ENCODE results near the gene PSME1. TPM values are rescaled to one million over a fixed set of nuclear protein-coding genes. Genes with fewer than 3 reads are reported as not detected.
A peak's percentile ranks its signal among the peaks of the same experiment; 100 is the strongest.

The PSME1 gene
- total and polyA plus RNA-seq, 2 of the 13 experiments (the other 11 are each of a cell fraction or from before 2014, with no cell fraction given), result 159 to 608 TPM

- TF ChIP-seq ZFP36 (IDR thresholded peaks at IDR 0.05; ENCODE audit: borderline replicate concordance, low read depth, low read length, partially characterized antibody), result no peak
- peak; percentile 76; the same call in 1 of the 2 replicates for TF ChIP-seq ZNF124 (CRISPR knock-in tag; IDR thresholded peaks at IDR 0.05)
- TF ChIP-seq, protein P1, sequence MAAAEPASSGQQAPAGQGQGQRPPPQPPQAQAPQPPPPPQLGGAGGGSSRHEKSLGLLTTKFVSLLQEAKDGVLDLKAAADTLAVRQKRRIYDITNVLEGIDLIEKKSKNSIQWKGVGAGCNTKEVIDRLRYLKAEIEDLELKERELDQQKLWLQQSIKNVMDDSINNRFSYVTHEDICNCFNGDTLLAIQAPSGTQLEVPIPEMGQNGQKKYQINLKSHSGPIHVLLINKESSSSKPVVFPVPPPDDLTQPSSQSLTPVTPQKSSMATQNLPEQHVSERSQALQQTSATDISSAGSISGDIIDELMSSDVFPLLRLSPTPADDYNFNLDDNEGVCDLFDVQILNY (CRISPR knock-in tag; conservative IDR thresholded peaks at IDR 0.05), result no peak
- TF ChIP-seq, protein P2, sequence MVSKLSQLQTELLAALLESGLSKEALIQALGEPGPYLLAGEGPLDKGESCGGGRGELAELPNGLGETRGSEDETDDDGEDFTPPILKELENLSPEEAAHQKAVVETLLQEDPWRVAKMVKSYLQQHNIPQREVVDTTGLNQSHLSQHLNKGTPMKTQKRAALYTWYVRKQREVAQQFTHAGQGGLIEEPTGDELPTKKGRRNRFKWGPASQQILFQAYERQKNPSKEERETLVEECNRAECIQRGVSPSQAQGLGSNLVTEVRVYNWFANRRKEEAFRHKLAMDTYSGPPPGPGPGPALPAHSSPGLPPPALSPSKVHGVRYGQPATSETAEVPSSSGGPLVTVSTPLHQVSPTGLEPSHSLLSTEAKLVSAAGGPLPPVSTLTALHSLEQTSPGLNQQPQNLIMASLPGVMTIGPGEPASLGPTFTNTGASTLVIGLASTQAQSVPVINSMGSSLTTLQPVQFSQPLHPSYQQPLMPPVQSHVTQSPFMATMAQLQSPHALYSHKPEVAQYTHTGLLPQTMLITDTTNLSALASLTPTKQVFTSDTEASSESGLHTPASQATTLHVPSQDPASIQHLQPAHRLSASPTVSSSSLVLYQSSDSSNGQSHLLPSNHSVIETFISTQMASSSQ (IDR thresholded peaks at IDR 0.05; ENCODE audit: low read depth), result no peak
- TF ChIP-seq, protein P2 (CRISPR knock-in tag; IDR thresholded peaks at IDR 0.05; ENCODE audit: borderline replicate concordance), result no peak
- no peak; the same call in 1 of the 2 replicates for TF ChIP-seq ZBTB3 (CRISPR knock-in tag; IDR thresholded peaks at IDR 0.05; ENCODE audit: borderline replicate concordance, low read depth)
- peak; percentile 55 for TF ChIP-seq SKI (IDR thresholded peaks at IDR 0.05; ENCODE audit: partially characterized antibody)
- TF ChIP-seq ARID5B (CRISPR knock-in tag; IDR thresholded peaks at IDR 0.05), result peak; percentile 71
- peak; percentile 99 for TF ChIP-seq ESRRA (CRISPR knock-in tag; IDR thresholded peaks at IDR 0.05; ENCODE audit: low read depth)
- peak; percentile 62; the same call in 1 of the 2 replicates for TF ChIP-seq TARDBP (CRISPR knock-in tag; IDR thresholded peaks at IDR 0.05)
- peak; percentile 83 for TF ChIP-seq SALL1 (CRISPR knock-in tag; IDR thresholded peaks at IDR 0.05)
- TF ChIP-seq, protein P3, sequence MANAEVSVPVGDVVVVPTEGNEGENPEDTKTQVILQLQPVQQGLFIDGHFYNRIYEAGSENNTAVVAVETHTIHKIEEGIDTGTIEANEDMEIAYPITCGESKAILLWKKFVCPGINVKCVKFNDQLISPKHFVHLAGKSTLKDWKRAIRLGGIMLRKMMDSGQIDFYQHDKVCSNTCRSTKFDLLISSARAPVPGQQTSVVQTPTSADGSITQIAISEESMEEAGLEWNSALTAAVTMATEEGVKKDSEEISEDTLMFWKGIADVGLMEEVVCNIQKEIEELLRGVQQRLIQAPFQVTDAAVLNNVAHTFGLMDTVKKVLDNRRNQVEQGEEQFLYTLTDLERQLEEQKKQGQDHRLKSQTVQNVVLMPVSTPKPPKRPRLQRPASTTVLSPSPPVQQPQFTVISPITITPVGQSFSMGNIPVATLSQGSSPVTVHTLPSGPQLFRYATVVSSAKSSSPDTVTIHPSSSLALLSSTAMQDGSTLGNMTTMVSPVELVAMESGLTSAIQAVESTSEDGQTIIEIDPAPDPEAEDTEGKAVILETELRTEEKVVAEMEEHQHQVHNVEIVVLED (CRISPR knock-in tag; IDR thresholded peaks at IDR 0.05; ENCODE audit: borderline replicate concordance), result no peak
- 0 out of 2 replicates have a peak, but pooled peaks have one; percentile 49 for TF ChIP-seq GABPB1 (CRISPR knock-in tag; IDR thresholded peaks at IDR 0.05)
- peak; percentile 57 for TF ChIP-seq ZBTB7B (CRISPR knock-in tag; IDR thresholded peaks at IDR 0.05)
- TF ChIP-seq FOXA3 (CRISPR knock-in tag; IDR thresholded peaks at IDR 0.05), result peak; percentile 54
- TF ChIP-seq ZIK1 (CRISPR knock-in tag; IDR thresholded peaks at IDR 0.05; ENCODE audit: borderline replicate concordance, low read depth), result peak; percentile 68
- peak; percentile 50; the same call in 1 of the 2 replicates for TF ChIP-seq ZNF598 (CRISPR knock-in tag; IDR thresholded peaks at IDR 0.05; ENCODE audit: borderline replicate concordance)
- TF ChIP-seq PAF1 (CRISPR knock-in tag; IDR thresholded peaks at IDR 0.05), result no peak
These were observed 5.1 kb upstream of the PSME1 start (continued) for GRCh38 chr14:24130717-24131548.

Measured in HepG2 (cell line).